Fibroblast of gingiva (primary cell): ENCODE measurements around the gene KAZALD1.
"Not testable (repeated sequence)": the region's sequence is repeated elsewhere in the genome, so short reads cannot be mapped to it uniquely, and the experiment has no call there.

ENCODE experiments used
- DNase-seq: peaks from one replicate; pipeline ENCODE4 v3.0.0-alpha.2; 2011; ENCODE audit warnings: low read depth

The KAZALD1 gene

DNA sequence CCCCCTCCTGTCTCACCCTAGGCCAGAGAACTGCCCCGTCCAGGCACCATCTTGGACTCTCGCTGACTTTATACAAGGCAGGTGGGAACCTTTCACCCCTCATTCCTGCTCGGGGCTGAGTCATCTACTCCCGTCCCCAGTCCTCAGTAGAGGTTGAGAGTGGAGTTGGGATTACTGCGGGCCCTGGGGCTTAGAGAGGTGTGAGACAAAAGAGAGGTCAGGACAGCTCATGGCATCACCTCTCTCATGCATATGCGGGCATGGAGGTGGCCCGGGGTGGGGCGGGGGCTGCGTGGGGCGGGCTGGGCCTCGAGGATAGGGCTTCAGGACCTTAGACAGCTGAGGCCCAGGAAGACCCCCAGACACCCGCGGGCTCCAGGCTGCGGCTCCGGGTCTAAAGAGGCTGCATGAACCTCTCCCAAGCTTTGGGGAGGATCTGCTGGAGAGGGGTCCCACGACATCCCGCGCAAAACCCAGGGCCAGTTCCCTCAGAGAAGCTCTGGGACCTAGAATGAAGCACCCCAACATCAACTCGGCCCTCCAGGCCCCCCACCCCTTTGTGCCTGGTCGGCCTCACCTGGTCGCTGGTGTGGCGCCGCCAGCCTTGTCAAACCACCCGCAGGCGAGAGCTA, 31.2 kb upstream of the KAZALD1 start:
- DNase-seq: no peak

DNA sequence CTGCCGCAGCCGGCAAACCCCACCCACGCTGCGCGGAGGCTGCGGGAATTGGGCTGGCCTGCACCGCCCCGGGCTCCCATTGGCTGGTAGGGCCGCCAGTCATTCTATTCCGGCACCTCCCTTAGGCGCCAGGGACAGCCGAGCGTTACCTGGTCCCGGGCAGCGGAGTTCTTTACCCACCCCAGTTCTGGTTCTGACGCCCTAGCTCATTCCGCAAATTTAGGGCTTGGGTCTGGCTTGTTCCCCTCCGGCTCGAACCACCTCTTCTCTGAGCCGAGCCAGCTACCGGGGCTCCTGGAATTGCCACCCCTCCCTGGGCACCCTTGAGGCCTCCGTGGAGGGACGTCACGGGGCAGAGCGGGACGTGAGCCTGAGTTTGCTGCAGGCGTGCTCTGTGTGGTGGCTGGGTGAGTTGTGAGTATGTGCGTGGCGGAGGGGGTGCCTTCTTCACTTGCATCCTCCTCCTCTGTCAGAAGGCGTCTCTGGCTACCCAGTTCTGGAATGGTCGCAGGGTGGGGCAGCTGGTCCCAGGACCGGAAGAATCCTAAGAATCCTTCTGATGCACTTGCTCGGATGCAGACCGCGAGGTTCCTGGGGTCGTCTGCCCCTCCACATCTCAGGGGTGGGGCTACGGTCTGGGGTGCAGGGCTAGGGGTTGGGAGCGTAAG, 30.5 kb upstream of the KAZALD1 start, which contains the start of the genes PDZD7 and SFXN3:
Gene PDZD7 (minus strand): TSS at position 2 of the 668 bp plus-strand sequence. CDS start 910 bp downstream, outside the sequence.
Gene SFXN3 (plus strand): TSS at position 107 of the 668 bp plus-strand sequence. CDS start 3,461 bp downstream, outside the sequence.
- DNase-seq: peak; percentile 96

DNA sequence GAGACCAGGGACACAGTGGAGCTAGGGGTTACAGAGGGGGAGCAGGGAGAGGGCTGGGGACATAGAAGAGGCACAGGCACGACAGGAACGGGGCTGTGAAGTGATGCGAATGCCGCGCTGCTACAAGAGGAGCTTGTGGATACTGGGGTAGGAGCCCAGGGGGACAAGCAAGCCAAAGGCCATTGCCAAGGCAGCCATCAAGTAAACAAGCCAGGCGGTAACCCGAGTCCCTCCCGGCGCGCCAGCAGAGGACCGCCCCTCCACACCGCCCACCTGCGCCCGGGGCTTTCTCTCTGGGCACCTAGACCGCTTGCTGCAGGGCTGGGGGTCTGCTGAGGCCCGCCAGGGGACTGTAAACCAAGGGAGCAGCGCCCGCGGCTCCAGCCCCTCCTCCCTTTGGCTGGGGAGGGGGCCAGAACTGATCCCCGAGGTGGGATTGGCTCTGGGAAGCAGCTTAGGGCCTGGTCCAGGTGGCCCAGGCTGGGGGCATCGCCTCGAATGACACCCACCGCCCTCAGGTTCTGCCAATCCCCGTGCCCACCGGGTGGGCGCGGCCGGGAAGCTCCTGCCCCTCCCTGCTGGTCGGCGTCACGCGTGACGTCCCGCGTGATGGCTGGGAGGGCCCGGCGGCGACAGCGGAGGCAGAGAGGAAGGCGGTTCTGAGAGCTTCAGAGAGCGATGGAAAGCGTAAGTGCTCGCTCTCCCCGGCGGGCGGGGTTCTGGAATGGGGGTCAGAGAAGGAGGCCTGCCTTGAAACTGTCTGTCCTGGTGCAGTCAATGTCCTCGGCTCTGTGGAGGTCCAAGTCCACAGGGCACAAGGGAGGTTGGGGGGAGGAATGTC, 29.8 kb upstream of the KAZALD1 start:
- peak; percentile 73 for DNase-seq

DNA sequence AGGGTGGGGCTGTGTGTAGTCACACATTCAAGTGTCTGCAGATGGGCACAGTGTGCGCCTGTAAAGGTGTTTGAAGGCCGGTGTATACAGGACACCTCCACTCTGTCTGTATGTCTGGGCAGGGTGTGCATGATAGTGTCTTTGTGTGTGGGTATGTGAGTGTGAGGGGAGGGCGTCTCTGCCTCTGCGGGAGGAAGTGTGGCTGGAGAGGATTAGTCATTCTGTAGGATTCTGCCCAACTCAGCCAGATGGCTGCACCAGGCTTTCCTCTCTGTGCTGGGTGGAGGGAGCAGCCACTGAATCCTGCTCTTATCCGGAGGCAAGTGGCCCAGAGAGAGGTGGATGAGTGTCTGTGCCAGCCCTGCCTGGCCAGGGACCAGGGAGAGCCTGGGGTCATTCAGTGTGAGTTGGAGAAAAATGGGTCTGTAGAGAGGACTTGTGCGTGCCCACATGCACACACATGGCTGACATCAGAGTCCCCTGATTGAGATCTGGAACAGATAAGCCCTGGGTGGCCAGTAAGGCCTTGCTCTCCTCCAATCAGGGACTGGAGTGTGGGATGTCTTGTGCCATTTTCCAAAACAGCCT, 29.1 kb upstream of the KAZALD1 start:
- DNase-seq: peak; percentile 79

DNA sequence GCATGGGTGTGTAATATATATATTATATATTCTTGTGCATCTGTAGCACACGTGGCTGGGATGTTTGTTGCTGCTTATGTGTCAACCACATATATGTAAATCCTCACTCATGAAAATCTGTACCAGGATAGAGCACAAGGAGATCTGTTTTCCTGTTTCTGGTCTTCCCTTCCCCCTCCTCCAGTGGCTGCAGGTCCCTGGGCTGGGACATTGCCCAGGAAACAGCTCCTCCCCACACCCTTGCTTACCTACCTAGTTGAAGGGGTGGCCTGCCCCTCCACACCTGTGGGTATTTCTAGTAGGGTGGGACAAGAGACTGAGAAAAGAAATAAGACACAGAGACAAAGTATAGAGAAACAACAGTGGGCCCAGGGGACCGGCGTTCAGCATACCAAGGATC, 28.5 kb upstream of the KAZALD1 start:
- no peak for DNase-seq

DNA sequence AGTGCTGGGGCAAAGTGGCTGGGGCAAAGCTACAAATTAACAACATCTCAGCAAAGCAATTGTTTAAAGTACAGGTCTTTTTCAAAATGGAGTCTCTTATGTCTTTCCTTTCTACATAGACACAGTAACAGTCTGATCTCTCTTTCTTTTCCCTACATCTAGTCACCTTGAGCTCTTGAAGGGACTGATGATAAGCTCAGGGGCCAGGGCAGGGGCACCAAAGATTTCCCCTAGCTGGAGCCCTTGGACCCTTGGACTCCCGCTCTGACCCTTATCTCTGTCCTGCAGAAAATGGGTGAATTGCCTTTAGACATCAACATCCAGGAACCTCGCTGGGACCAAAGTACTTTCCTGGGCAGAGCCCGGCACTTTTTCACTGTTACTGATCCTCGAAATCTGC, 27.4 kb upstream of the KAZALD1 start:
- not testable (repeated sequence) for DNase-seq

DNA sequence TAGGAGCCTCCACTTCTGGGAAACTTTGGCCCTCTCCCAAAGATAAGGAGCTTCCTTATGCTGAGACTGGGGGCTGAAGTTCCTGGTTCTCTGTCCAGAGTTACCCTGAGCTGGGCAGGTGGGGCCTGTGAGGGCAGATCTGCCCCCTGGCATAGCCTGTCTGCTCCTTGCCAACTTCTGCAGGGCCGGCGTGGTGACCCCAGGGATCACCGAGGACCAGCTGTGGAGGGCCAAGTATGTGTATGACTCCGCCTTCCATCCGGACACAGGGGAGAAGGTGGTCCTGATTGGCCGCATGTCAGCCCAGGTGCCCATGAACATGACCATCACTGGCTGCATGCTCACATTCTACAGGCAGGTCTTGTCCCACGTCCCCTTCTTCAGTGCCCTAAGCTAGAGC, 26.5 kb upstream of the KAZALD1 start:
- no peak for DNase-seq

DNA sequence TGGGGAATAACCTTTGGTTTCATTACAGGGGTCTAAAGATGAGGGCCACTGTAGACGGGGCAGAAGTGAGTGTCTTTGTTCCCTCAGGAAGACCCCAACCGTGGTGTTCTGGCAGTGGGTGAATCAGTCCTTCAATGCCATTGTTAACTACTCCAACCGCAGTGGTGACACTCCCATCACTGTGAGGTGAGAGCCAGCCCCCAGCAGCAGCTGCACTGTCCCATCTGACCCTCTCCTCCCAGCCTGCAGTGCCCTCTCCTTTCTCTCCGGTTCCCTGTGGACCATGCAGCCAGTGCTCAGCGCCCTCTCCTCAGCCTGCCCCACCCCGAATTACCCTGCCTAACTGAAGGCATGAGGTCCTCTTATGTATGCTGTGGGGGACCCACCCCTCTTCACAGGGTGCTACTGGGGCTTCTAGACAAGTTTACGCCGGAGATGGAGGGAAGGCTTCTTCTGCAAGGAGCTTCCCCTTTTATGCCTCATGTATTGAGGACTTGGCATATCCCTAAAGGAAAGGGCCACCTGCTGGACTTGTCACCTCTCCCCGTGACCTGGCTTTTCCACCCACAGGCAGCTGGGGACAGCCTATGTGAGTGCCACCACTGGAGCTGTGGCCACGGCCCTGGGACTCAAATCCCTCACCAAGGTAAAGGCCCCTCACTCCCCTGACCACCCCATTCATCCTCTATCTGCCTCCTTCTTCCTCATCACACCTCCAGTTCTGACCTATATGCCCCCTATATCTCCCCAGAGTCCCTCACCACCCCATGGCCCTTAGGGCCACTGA, 25.7 kb upstream of the KAZALD1 start:
- no peak for DNase-seq

DNA sequence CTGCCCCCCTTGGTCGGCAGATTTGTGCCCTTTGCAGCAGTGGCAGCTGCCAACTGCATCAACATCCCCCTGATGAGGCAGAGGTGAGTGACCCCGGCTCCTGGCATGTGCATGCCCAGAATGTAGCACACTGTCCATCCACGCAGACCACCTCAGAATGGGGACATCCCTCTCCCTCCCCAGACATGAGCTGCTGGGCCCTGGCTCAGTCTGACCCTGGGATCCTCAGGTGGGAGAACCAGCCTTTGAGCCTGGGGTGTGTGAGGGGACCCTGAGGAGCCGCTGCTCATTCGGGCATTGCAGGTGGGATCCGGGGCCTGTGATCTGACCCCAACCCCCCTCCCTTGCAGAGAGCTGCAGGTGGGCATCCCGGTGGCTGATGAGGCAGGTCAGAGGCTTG, 25.1 kb upstream of the KAZALD1 start:
- DNase-seq: no peak

DNA sequence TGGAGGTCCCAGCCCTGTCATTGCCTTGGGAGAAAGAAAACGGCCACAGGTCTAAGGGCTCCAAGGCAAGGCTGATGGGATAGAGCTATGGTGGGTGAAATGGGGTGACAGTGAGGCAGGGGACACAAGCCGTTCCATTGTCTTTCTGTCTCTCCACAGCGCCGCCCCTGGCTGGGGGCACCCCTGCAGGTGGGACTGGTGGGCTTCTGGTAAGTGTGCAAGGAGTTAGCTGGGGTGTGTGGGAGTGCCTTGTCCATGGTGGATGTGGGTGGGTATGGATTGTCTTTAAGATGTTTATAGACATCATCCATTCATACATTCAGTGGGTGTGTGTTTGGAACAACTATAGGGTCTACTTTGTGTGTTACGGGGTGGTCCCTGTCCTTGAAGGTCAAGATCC, 23.3 kb upstream of the KAZALD1 start:
- no peak for DNase-seq

DNA sequence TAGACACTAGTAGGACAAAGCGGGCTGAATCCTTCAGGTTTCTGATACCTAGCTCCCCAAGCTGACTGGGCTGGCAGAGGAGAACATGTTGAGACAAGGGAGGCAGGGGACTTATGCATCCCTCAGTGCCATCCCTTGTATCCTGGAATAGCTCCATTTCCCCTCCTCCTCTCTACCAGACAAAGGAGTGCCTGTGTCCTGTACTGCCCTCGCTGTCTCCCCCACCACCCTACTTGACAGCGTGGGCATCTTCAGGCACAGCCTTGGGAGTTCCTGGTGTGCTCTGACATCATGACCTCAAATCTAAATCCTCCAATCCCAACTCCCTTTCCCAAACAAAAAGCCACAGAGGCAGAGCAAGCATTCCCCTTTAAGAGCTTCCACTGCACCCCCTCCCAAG, 21.7 kb upstream of the KAZALD1 start:
- DNase-seq: no peak

DNA sequence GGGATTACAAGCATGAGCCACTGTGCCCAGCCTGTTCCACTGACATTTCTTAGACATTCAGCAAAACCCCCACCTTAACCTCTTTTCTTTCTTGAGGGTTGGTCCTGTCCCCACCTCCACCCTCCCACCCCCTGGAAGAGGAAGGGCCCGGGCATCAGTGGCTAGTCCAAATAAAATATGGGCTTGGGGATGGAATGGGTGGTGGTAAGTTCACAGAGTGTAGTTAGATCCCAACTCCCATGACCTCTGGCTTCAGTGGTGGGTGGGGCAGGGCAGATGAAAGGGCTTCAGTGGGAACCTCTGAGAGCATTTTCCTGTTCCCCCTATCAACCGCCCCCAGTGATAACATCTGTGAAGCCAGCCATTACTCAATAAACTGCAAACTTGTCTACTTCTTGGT, 20.9 kb upstream of the KAZALD1 start:
- DNase-seq: no peak

DNA sequence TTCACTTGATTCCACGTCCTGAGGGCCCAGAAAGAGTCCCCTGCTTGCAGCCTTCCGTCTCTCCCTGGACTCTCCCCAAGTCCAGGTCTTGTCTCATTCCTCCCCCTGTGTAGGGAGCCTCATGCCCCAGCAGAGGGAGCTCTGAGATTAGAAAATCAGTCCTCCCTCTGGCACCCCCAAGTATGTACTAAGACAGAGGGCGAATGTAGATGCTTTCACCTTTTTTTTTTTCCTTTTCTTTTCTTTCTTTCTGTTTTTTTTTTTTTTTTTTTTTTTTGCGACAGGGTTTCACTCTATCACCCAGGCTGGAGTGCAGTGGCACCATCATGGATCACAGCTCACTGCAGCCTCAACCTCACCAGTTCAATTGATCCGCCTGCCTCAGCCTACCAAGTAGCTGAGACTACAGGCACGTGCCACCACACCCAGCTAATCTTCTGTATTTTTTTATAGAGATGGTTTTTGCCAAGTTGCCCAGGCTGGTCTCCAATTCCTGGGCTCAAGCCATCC, 20.5 kb upstream of the KAZALD1 start:
- DNase-seq: peak; percentile 83

DNA sequence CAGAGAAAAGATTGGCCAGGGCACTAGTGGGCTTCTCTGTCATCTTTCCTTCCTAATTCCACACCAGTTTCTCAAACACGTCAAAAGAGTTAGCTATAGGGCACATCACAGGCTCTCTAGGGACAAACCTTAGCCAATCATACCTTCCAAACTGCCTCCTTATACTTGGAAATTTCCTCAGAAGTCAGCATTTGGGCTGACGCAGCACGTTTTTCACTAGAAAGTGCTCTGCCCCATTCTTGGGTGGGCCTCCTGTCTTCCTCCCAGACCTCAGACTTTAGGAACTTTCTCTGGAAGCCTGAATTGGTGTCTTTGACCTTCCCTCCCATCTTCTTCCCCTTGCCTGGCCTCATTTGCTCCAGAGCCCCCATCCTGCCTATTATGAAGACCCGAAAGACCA, 19.7 kb upstream of the KAZALD1 start:
- no peak for DNase-seq

DNA sequence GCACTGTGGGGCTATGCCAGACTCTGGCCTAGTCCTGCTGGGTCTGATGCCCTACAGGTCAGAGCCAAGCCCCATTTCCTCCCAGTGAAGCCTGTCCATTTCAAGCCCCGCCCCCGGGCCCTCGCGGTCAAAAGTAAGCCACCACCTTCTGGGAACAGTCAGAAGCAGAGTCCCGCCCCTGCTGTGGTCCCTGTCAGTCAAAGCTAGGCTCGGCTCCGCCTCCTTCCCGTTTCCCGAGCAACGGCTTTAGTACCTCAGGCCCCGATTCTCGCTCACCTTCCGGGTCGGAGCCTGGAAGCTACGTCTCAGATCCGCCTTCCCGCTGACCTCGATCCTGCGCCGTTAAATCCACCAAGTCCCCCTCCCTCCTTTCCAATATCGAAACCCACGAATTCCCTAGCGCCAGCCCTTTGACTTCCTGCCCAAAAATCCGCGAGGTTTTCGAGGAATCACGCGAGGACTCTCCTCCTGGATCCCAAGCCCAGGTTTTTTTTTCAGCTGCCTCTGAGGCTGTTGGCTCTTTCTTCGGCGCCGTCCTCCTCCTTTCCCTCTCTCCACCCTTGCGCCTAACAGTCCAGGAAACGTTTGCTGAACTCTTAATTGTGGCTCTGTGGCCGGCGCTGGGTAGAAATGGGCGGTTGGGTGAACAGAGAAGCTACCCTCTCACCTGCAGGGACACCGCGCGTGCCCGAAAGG, 19.0 kb upstream of the KAZALD1 start:
- DNase-seq: peak; percentile 93

DNA sequence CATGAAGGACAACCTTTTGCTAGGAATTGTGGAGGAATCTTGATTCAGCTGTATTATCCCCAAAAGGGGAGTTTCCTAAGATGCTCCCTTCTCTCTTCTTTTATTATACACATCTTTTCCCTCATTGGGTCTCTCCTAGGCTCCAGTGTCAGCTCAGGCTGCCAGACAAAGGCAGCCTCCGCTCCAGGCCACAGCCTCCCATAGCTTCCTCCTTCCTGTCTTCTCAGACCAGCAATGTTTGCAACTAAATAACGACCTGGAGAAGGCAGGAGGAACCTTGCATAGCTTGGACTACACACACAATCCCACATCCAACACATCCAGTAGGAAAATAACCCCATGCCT, 18.5 kb upstream of the KAZALD1 start:
- DNase-seq: no peak

DNA sequence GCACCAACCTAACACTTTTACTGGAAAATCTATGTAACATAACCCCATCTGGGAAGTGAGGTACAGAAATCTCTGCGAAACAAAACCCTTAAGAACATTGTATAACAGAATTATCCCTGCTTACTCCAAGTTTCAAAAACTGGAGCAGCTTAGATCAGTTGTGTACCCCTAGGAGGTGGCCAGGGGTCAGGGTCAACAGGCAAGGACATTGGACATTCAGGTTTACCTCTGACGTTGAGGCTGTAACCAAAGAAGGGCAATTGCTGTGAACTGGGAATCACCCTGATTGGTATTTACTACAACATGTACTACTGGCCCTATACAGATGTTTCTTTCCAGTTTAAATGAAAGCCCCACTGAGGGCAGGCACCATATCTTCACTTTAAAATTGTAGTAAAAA, 17.7 kb upstream of the KAZALD1 start:
- no peak for DNase-seq

DNA sequence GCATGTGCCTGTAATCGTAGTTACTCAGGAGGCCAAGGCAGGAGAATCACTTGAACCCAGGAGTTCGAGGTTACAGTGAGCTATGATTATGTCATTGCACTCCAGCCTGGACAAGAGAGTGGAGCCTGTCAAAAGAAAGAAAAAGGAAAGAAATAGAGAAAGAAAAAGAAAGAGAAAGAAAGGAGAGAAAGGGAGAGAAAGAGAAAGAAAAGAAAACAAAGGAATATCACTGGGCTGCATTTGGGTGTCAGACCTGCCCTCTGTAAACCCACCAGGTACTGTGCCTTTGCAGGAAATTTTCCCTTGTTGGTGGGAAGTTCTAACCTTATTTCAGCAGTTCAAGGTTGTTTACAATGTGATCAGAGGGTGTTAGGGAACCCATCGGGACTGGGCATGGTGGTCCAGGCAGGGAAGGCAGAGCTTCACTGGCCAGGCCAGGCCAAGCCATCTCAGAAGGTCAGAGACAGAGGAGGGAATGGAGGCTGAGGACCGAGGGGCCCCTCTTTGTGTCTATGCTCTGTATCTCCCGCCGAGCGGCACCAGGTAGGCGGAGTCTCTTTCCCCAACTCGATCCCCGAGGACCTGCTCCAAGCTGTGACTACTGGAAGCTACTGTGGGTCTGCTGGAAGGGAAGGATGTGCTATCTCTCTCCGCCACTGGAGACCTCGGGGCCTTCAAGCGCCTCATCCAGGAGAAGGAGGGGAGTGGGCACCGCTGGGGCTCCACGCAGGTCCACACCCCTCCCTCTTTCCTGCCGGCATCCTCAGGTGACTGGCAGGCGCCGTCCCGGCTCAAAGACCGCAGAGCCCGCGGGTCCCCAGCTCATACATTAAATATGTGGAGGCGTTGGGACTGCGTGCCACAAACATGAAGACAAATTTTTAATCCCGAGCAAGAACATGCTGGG, 15.2 kb upstream of the KAZALD1 start:
- DNase-seq: no peak

DNA sequence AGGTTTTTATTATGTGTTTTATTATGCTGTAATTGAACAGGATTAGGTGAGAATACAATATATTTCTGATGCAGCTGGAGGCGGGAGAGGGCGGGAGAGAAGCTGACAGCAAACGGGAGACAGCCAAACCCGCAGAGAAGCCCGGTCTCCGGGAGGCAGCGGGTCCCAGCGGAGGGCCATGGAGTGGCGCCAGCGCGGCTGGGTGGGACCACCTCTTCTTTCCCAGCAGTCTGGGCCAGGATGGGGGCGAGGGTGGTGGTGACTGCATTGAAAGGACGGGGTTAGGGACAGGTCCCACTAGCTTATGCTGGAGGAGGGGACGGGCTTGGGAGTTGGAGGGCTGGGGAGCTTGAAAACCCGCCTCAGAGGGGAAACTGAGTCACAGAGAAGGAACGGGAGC, 14.5 kb upstream of the KAZALD1 start:
- no peak for DNase-seq
